Measurements from ENCODE around the gene HSD11B1L. TPM values are rescaled to one million over a fixed set of nuclear protein-coding genes. Genes with fewer than 3 reads are reported as not detected.
"Not testable (repeated sequence)": the region's sequence is repeated elsewhere in the genome, so short reads cannot be mapped to it uniquely, and the experiment has no call there.

Gene HSD11B1L
- total and polyA plus RNA-seq, 5 donors from 2014 or later = 1.8 to 3.0 (median 2.4) TPM

DNA sequence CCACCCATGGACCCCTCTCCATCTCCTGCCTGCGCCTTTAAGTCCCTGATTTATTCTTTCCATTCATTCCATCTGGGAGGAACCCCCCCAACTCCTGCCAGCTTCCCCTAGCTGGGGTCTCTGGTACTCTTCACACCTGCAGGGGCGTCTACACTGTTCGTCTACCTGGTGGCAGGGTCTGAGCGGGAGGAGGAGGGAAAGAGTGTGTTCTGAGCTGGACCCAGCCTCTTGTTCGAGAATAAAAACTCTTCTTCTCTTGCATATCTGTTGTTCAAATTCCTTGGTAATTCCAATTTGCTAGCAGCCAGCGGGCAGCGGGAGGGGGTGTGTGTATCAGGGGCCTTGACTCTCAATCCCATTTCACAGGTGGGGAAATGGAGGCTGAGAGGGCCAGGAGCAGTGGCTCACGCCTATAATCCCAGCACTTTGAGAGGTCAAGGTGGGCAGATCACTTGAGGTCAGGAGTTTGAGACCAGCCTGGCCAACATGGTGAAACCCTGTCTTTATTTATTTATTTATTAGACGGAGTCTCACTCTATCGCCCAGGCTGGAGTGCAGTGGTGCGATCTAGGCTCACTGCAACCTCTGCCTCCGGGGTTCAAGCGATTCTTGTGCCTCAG is 7.5 kb downstream of the HSD11B1L start:
- not testable (repeated sequence) for DNase-seq; H3K27me3 ChIP-seq (ENCODE audit: control insufficient read depth, insufficient read depth, low read length); ATAC-seq (ENCODE audit: low read depth in 2 of 2); H3K9me3 ChIP-seq (ENCODE audit: control insufficient read depth in 2 of 2, low read length in 2 of 2); H3K9me3 Mint-ChIP-seq; H3K36me3 Mint-ChIP-seq; H3K27ac Mint-ChIP-seq; H3K27ac ChIP-seq (ENCODE audit: insufficient read depth, low read length, poor library complexity, severe bottlenecking); H3K4me3 ChIP-seq (ENCODE audit: low read depth, low read length)
- H3K4me1 ChIP-seq (ENCODE audit: control insufficient read depth, insufficient read depth, low read length, poor library complexity, severe bottlenecking) = peaks cover 36% of the 10 kb centered on the region
- Mint-ChIP-seq H3K27me3 (peaks cover 10% of the 10 kb centered on the region), H3K4me1 (peaks cover 0 to 52% (median 16%) of the 10 kb centered on the region in 4 donors), H3K4me3 (peak overlapping the region; percentile 19 to 89 (median 62))
- H3K36me3 ChIP-seq (ENCODE audit: control insufficient read depth, insufficient read depth, low read length) = peaks cover 14% of the 10 kb centered on the region

DNA sequence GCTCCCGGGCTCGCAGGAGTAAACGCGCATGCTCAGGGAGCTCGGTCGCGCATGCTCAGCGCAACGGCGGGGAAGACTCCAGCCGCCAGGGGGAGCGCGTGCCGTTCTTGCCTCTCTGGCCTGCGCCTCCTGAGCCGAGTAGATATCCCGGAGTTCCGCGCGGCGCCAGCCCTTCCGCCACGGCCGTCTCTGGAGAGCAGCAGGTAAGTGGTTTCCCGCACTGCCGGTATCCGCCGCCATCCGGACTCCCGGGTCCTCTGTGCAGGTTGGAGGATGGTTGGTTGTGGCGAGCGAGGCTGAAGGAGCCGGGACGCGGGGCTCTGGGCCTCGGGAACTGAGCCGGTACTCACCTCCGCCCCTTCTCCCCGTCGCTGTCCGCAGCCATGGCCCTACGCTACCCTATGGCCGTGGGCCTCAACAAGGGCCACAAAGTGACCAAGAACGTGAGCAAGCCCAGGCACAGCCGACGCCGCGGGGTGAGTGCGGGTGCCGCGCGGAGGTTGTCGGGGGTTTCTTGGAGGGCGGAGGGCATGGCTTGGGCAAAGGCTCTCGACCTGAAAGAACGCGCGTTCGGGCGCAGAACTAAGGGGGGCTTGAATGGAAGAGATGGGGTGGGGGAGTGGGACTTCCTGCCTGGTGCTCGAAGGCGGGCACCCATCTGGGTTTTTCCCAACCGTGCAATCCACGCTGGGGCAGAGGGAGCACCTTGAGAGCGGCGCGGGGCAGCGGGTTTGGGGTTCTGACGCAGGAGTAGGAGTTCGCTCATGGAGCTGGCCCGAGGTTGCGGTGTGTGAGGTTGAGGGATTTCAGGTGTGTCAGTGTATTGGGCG is 9.5 kb downstream of the HSD11B1L start, which contains the start of gene RPL36:
RPL36 (plus strand) TSS at position 171 of the 830 bp plus-strand sequence; CDS start at position 384, 213 bp downstream.
- H3K4me1 ChIP-seq (ENCODE audit: control insufficient read depth, insufficient read depth, low read length, poor library complexity, severe bottlenecking) = peaks cover 36% of the 10 kb centered on the region
- H3K9me3 ChIP-seq (ENCODE audit: control insufficient read depth in 2 of 2, low read length in 2 of 2) = no peaks in the 10 kb centered on the region
- Mint-ChIP-seq H3K4me1 (peaks cover 0 to 55% (median 16%) of the 10 kb centered on the region in 4 donors), H3K27ac (peak within 1 kb of the TSS; percentile 95 to 98 (median 97)), H3K36me3 (peaks cover 8% of the 10 kb centered on the region), H3K9me3 (peaks cover 0 to 2% (median 0%) of the 10 kb centered on the region in 7 donors), H3K4me3 (peak within 1 kb of the TSS; percentile 85 to 96 (median 94)), H3K27me3 (peaks cover 10% of the 10 kb centered on the region)
- peak within 1 kb of the TSS; percentile 91 for H3K27ac ChIP-seq (ENCODE audit: insufficient read depth, low read length, poor library complexity, severe bottlenecking)
- ATAC-seq (ENCODE audit: low read depth in 2 of 2) (peak; percentile 68 to 71), DNase-seq (peak; percentile 96 to 98 (median 97))
- H3K27me3 ChIP-seq (ENCODE audit: control insufficient read depth, insufficient read depth, low read length) = no peaks in the 10 kb centered on the region
- peaks cover 31% of the 10 kb centered on the region for H3K36me3 ChIP-seq (ENCODE audit: control insufficient read depth, insufficient read depth, low read length)
- peak within 1 kb of the TSS; percentile 65 for H3K4me3 ChIP-seq (ENCODE audit: low read depth, low read length)

DNA sequence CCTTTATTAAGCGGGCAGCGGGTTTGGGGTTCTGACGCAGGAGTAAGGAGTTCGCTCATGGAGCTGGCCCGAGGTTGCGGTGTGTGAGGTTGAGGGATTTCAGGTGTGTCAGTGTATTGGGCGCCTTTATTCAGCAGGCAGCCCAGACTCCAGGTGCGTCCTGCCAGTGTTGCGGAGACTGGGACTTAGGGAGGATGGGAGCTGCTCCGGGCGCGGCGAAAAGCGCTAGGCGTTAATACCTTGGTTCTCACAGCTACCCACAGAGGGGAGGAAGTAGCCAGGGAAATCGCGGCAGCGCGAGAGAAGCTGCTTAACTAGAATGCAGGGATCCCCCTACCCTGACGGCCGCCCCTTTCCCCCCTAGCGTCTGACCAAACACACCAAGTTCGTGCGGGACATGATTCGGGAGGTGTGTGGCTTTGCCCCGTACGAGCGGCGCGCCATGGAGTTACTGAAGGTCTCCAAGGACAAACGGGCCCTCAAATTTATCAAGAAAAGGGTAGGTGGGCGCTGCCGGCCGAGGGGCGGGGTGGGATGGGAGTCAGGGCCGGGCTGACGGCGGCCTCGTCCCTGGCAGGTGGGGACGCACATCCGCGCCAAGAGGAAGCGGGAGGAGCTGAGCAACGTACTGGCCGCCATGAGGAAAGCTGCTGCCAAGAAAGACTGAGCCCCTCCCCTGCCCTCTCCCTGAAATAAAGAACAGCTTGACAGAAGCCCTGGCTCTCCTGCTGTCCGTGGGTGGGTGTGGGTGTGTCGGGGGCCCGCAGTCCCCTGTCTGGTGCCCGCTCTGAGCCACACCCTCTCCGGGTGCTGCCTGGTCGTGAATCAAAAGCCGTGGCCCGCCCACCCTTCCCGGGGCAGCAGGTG is 10.4 kb downstream of the HSD11B1L start:
- DNase-seq (peak in 2 of 3 donors; percentile 43 to 51), ATAC-seq (ENCODE audit: low read depth in 2 of 2) (no peak)
- Histone ChIP-seq H3K4me3 (ENCODE audit: low read depth, low read length) (peak overlapping the region; percentile 65), H3K9me3 (ENCODE audit: control insufficient read depth in 2 of 2, low read length in 2 of 2) (no peaks in the 10 kb centered on the region), H3K27ac (ENCODE audit: insufficient read depth, low read length, poor library complexity, severe bottlenecking) (peak overlapping the region; percentile 91), H3K4me1 (ENCODE audit: control insufficient read depth, insufficient read depth, low read length, poor library complexity, severe bottlenecking) (peaks cover 34% of the 10 kb centered on the region), H3K36me3 (ENCODE audit: control insufficient read depth, insufficient read depth, low read length) (peaks cover 39% of the 10 kb centered on the region), H3K27me3 (ENCODE audit: control insufficient read depth, insufficient read depth, low read length) (no peaks in the 10 kb centered on the region)
- Mint-ChIP-seq H3K27ac (peak overlapping the region; percentile 95 to 98 (median 97)), H3K27me3 (peaks cover 10% of the 10 kb centered on the region), H3K36me3 (peaks cover 8% of the 10 kb centered on the region), H3K4me1 (peaks cover 0 to 49% (median 16%) of the 10 kb centered on the region in 4 donors), H3K9me3 (peaks cover 0 to 2% (median 0%) of the 10 kb centered on the region in 7 donors), H3K4me3 (peak overlapping the region; percentile 85 to 96 (median 94))

DNA sequence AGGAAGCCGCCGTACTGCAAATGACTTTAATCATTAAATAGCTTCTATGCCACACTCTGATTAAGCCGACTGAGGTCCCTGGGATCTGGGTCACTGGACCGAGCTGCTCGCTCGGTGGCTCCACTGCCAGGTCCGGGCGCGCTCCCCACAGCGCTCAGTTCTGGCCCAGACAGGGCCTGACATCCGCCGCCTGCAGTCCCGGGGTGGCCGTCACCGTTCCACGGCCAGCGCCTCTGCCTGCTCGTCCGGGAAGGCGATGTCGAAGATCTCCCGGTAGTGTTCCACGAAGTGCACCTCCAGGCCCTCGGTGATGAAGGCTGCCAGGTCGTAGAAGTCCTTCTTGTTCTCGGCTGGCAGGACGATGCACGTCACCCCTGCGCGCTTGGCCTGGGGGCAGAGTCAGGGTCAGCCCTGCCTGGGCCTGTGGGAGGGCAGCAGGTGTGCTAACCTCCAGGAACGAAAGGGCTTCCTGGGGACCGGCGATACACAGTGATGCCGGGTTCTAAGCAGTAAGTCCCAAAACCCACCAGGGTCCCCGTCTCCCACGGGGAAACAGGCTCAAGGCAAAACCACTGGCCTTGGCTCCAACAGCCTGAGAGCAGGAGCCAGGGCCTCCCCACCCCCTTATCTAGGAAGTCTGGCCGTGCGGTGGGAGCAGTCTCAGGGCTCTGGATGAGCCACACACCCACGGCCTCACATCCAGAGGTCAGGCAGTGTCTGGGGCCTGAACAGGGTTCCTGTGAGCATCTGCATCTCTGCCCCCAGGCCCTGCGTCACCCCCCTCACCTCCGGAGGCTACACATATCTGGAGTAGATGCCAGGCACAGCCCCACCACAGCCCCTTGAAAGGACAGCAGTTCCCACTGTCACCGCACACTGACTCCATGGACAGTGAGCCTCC is 11.2 kb downstream of the HSD11B1L start:
- ATAC-seq (ENCODE audit: low read depth in 2 of 2) = no peak
- peaks cover 0 to 2% (median 0%) of the 10 kb centered on the region in 7 donors for H3K9me3 Mint-ChIP-seq
- Histone ChIP-seq H3K36me3 (ENCODE audit: control insufficient read depth, insufficient read depth, low read length) (peaks cover 47% of the 10 kb centered on the region), H3K27me3 (ENCODE audit: control insufficient read depth, insufficient read depth, low read length) (no peaks in the 10 kb centered on the region), H3K9me3 (ENCODE audit: control insufficient read depth in 2 of 2, low read length in 2 of 2) (no peaks in the 10 kb centered on the region), H3K4me1 (ENCODE audit: control insufficient read depth, insufficient read depth, low read length, poor library complexity, severe bottlenecking) (peaks cover 26% of the 10 kb centered on the region), H3K4me3 (ENCODE audit: low read depth, low read length) (no peak overlapping the region), H3K27ac (ENCODE audit: insufficient read depth, low read length, poor library complexity, severe bottlenecking) (peak overlapping the region; percentile 91)
- peaks cover 0 to 45% (median 16%) of the 10 kb centered on the region in 4 donors for H3K4me1 Mint-ChIP-seq
- H3K4me3 Mint-ChIP-seq = peak overlapping the region; percentile 85 to 96 (median 94)
- peak overlapping the region in 2 of 3 donors; percentile 84 to 86 for H3K27ac Mint-ChIP-seq
- H3K27me3 Mint-ChIP-seq = peaks cover 10% of the 10 kb centered on the region
- H3K36me3 Mint-ChIP-seq = peaks cover 8% of the 10 kb centered on the region
- no peak for DNase-seq

DNA sequence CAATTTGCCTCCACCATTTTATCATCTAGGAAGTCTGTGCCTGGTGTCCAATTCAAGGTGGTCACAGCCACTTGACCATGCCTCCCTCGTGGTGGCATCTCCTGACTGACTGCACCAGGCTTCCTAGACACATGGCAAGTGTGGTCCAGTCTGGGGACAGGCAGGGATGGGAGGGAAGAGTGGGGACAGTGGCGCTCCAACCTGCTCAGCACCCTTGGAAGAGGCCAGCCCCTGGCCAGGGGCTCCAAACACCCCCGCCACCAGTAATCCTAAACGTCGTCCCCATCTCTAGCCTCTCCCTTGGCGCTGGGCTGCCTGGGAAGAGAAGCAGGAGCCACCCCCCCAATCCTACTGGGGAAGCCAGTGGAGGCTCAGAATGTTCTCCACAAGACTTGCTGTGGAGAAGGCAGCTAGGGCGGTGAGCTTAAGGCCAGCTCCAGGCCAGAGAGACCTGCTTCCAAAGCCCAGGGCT is 11.9 kb downstream of the HSD11B1L start:
- DNase-seq = no peak
- peaks cover 8% of the 10 kb centered on the region for H3K36me3 Mint-ChIP-seq
- H3K27ac ChIP-seq (ENCODE audit: insufficient read depth, low read length, poor library complexity, severe bottlenecking) = peak overlapping the region; percentile 91

DNA sequence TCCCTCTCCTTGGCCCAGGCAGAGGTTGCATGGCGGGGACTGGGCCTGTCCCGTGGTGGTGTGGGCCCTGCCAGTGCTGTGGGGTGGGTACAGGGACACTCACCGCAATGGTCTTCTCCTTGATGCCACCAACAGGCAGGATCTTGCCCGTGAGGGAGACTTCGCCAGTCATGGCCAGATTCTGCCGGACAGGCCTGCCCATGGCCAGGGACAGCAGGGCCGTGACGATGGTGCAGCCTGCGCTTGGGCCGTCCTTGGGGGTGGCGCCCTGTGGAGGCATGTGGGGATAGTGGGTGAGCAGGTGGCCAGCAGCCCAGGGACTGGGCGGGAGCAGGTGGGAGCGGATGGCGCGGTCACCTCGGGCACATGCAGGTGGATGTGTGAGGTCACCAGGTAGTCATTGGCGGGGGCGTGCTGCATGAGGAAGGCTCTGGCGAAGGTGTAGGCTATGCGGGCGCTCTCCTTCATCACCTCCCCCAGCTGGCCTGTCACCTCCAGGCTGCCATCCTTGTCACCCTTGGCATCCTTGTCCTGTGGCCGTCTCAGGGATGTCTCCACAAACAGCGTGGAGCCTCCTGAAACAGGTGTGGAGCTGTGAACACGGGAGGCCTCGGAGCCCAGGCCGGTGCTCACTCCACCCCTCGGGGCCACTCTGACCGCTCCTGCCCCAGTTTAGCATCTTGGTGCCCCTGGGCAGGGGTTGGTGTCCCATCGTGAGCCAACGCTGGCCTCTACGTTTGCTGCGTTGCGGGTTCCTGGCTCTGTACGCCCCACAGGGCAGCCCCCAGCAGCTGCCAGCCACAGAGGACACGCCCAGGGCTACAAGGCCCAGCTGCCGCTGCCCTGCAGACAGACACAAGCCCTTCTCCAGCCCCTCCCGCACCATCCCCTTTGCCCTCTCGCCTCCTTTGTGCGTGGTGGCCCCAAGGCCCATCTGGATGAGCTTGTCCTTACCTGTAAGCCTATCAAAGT is 12.7 kb downstream of the HSD11B1L start:
- Mint-ChIP-seq H3K36me3 (peaks cover 8% of the 10 kb centered on the region), H3K4me1 (peaks cover 0 to 39% (median 13%) of the 10 kb centered on the region in 4 donors), H3K27ac (no peak overlapping the region), H3K4me3 (peak overlapping the region in 1 of 4 donors; percentile 35), H3K9me3 (peaks cover 0 to 2% (median 0%) of the 10 kb centered on the region in 7 donors), H3K27me3 (peaks cover 10% of the 10 kb centered on the region)
- Histone ChIP-seq H3K27ac (ENCODE audit: insufficient read depth, low read length, poor library complexity, severe bottlenecking) (no peak overlapping the region), H3K4me3 (ENCODE audit: low read depth, low read length) (no peak overlapping the region), H3K4me1 (ENCODE audit: control insufficient read depth, insufficient read depth, low read length, poor library complexity, severe bottlenecking) (peaks cover 18% of the 10 kb centered on the region), H3K27me3 (ENCODE audit: control insufficient read depth, insufficient read depth, low read length) (no peaks in the 10 kb centered on the region), H3K36me3 (ENCODE audit: control insufficient read depth, insufficient read depth, low read length) (peaks cover 49% of the 10 kb centered on the region), H3K9me3 (ENCODE audit: control insufficient read depth in 2 of 2, low read length in 2 of 2) (no peaks in the 10 kb centered on the region)
- DNase-seq (no peak), ATAC-seq (ENCODE audit: low read depth in 2 of 2) (no peak)

More for the DNA sequence above, 11.9 kb downstream of the HSD11B1L start:
- Mint-ChIP-seq H3K27me3 (peaks cover 10% of the 10 kb centered on the region), H3K9me3 (peaks cover 0 to 2% (median 0%) of the 10 kb centered on the region in 7 donors), H3K27ac (peak overlapping the region in 2 of 3 donors; percentile 55 to 84), H3K4me3 (peak overlapping the region; percentile 85 to 96 (median 94)), H3K4me1 (peaks cover 0 to 45% (median 16%) of the 10 kb centered on the region in 4 donors)
- H3K4me3 ChIP-seq (ENCODE audit: low read depth, low read length) = no peak overlapping the region
- peaks cover 49% of the 10 kb centered on the region for H3K36me3 ChIP-seq (ENCODE audit: control insufficient read depth, insufficient read depth, low read length)
- H3K27me3 ChIP-seq (ENCODE audit: control insufficient read depth, insufficient read depth, low read length) = no peaks in the 10 kb centered on the region
- peaks cover 19% of the 10 kb centered on the region for H3K4me1 ChIP-seq (ENCODE audit: control insufficient read depth, insufficient read depth, low read length, poor library complexity, severe bottlenecking)
- no peak for ATAC-seq (ENCODE audit: low read depth in 2 of 2)
- H3K9me3 ChIP-seq (ENCODE audit: control insufficient read depth in 2 of 2, low read length in 2 of 2) = no peaks in the 10 kb centered on the region

All from CD4-positive, CD25-positive, alpha-beta regulatory T cell (primary cell).